SU-DHL-6 (cell line): Measurements from ENCODE around the gene NBEA.

Experiments
- CTCF ChIP-seq: fragments of 200-600 bp; sonication (generic); IDR thresholded peaks from one replicate; pipeline ENCODE4 v1.5.1; 2017; ENCODE audit warnings: antibody characterized with exemption, mild to moderate bottlenecking, low read length, moderate library complexity; ENCODE audit not compliant: insufficient read depth, poor library complexity, severe bottlenecking
- EZH2phosphoT487 ChIP-seq: fragments of 200-600 bp; sonication (generic), shearing (Covaris generic); conservative IDR thresholded peaks from 2 replicates; pipeline ENCODE4 v1.6.1; 2018; ENCODE audit warnings: mild to moderate bottlenecking, antibody characterized with exemption, low read length, moderate library complexity, mixed read lengths

GRCh38 chr13:34944274-34944634 is 2.2 kb downstream of the NBEA start:
- TF ChIP-seq CTCF (no peak), EZH2phosphoT487 (no peak)
